Measurements from ENCODE around the gene SFTPA2.
"Not testable (repeated sequence)": the region's sequence is repeated elsewhere in the genome, so short reads cannot be mapped to it uniquely, and the experiment has no call there.

SFTPA2 gene

DNA sequence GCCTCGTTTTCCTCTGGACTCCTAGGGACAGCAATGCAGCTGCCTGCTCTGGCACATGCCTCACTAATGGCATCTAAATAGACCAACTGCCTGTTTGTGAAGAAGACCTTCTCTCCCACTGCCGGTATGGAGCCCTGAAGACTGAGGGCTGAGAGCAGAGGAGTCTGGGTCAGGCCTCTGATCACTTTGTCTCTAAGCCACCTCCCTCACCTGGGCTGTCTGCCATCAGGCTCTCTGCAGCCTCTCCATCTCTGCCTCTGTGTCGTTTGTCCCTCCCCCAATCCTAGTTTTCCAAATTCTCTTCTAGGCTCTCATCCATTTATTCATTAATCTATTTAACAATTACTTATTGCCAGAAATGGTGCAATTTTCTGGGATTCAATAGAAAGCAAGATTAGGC lies 35.3 kb upstream of the SFTPA2 start:
- TF ChIP-seq, protein P1, sequence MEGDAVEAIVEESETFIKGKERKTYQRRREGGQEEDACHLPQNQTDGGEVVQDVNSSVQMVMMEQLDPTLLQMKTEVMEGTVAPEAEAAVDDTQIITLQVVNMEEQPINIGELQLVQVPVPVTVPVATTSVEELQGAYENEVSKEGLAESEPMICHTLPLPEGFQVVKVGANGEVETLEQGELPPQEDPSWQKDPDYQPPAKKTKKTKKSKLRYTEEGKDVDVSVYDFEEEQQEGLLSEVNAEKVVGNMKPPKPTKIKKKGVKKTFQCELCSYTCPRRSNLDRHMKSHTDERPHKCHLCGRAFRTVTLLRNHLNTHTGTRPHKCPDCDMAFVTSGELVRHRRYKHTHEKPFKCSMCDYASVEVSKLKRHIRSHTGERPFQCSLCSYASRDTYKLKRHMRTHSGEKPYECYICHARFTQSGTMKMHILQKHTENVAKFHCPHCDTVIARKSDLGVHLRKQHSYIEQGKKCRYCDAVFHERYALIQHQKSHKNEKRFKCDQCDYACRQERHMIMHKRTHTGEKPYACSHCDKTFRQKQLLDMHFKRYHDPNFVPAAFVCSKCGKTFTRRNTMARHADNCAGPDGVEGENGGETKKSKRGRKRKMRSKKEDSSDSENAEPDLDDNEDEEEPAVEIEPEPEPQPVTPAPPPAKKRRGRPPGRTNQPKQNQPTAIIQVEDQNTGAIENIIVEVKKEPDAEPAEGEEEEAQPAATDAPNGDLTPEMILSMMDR (IDR thresholded peaks at IDR 0.05; ENCODE audit: extremely low read depth, missing control alignments): no peak
- no peak for DNase-seq (ENCODE audit: low spot score)

- not testable (repeated sequence) for DNase-seq (ENCODE audit: low spot score)
These were observed 34.4 kb upstream of the SFTPA2 start for GRCh38 chr10:79594565-79594964.

DNA sequence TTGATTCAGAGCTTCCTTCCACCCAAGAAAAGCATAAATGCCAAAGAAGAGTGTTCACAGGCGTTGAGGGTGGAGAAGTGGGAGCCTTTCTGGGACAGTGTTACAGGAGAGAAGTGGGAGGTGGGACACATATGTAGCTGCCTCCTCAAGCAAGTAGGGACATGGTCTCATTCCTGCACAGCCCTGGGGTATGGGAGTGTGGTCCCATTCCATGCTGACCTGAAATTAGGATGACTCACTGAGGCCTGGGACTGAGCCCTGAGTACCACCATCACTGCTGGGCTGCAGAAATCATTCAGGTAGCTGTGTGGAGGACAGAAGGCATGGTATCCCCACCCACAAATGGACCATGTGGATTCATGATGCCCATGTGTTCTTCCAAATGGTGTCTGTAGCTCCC lies 33.2 kb upstream of the SFTPA2 start:
- TF ChIP-seq, protein P1 (IDR thresholded peaks at IDR 0.05; ENCODE audit: extremely low read depth, missing control alignments): no peak
- DNase-seq (ENCODE audit: low spot score): no peak

- TF ChIP-seq, protein P1 (IDR thresholded peaks at IDR 0.05; ENCODE audit: extremely low read depth, missing control alignments): no peak
- no peak for DNase-seq (ENCODE audit: low spot score)
These were observed 28.6 kb upstream of the SFTPA2 start for GRCh38 chr10:79588800-79589199.

- no peak for DNase-seq (ENCODE audit: low spot score)
- TF ChIP-seq, protein P1 (IDR thresholded peaks at IDR 0.05; ENCODE audit: extremely low read depth, missing control alignments): no peak
These were observed 26.7 kb upstream of the SFTPA2 start for GRCh38 chr10:79586933-79587332.

GRCh38 chr10:79585870-79586527 lies 25.8 kb upstream of the SFTPA2 start:
- DNase-seq (ENCODE audit: low spot score): no peak
- TF ChIP-seq, protein P1 (IDR thresholded peaks at IDR 0.05; ENCODE audit: extremely low read depth, missing control alignments): no peak

DNA sequence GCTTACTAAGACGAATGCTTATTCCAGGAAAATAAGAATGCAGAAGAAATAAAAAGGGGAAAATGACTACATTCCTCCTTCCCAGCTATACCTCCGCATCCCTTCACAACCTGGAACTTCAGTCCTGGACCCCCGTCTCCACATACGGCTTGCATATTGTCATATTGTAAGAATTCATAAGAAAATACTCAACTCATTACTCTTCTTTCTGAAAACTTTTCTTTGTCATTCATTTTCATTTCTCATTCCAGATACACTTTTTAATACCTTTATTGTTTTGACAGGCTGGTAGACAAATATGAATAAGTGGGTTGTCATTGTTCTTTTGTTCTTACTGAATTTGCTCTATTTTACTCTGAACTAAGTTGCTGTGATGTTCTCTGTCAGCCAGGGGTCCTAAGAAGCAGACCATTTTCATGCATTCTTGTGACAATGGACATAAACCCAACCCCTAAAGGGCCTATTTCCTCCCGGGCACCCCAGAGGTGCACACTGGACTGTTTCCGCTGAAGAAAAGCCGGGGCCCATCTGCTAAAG lies 23.3 kb upstream of the SFTPA2 start:
- DNase-seq (ENCODE audit: low spot score): no peak
- TF ChIP-seq, protein P1 (IDR thresholded peaks at IDR 0.05; ENCODE audit: extremely low read depth, missing control alignments): no peak

GRCh38 chr10:79582954-79583353 lies 22.7 kb upstream of the SFTPA2 start:
- not testable (repeated sequence) for DNase-seq (ENCODE audit: low spot score)

Measured in GM20000 (cell line).